ENCODE results near the gene PHKG1. TPM values are rescaled to one million over a fixed set of nuclear protein-coding genes. Genes with fewer than 3 reads are reported as not detected.
A peak's percentile ranks its signal among the peaks of the same experiment; 100 is the strongest.
"Not testable (repeated sequence)": the region's sequence is repeated elsewhere in the genome, so short reads cannot be mapped to it uniquely, and the experiment has no call there.

PHKG1 gene
- 0.22 and 2.8 TPM in 2 replicates for total RNA-seq (2014; rRNA removed; shearing (Covaris generic); ENCODE audit: low replicate concordance)

DNA sequence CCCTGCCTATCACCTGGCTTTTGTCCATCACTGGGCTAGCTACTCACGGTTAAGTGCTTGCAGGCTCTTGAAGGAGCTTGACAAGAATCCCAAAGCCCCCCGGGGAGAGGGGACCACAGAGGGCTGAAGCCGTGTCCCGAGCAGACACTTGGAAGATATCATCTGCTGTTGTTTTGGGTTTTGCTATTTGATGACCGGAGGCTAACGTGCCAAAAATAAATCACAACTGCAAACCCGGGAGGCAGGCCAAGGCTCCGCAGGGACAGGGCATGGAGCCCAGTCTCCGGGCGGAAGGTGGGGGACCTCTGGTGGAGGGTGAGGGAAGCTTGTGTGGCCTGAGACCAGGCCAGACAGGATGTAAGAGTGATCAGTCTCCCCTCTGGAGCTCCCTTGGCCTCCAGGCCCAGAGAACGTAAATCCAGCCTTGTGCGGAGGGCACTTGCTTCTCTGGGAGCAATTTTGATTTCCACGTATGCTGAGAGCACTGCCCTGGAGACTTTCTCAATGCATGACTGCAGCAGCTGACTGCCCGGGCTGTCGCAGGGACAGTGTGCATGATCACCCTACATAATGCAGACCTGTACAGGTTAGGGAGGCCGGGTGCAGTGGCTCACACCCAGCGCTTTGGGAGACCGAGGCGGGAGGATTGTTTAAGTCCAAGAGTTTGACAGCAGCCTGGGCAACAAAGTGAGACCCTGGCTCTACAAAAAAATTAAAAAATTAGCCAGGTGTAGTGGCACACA lies at the start of gene PHKG1:
TSS of gene PHKG1 (minus strand) at position 164 of the 743 bp plus-strand sequence. CDS start 4,011 bp downstream, outside the sequence.
- no peak within 1 kb of the TSS for H2AFZ ChIP-seq (ENCODE audit: low read length)
- H3K36me3 ChIP-seq (ENCODE audit: insufficient read depth, low read length): no peaks in the 10 kb centered on the region; the same call in 1 of the 2 replicates
- H3K4me2 ChIP-seq (ENCODE audit: low read depth, low read length, poor library complexity, severe bottlenecking): no peak within 1 kb of the TSS
- no peaks in the 10 kb centered on the region for H3K4me1 ChIP-seq (ENCODE audit: low read length)
- H3K9ac ChIP-seq (ENCODE audit: low read length): no peak within 1 kb of the TSS
- no peaks in the 10 kb centered on the region for H3K27me3 ChIP-seq (ENCODE audit: low read length)
- H3K4me3 ChIP-seq (ENCODE audit: low read length): no peak within 1 kb of the TSS
- DNase-seq: no peak
- no peaks in the 10 kb centered on the region for H4K20me1 ChIP-seq (ENCODE audit: insufficient read depth, low read depth, low read length)
- no peaks in the 10 kb centered on the region for H3K79me2 ChIP-seq (ENCODE audit: low read length)
- H3K9me3 ChIP-seq (ENCODE audit: low read length): no peaks in the 10 kb centered on the region
- no peak within 1 kb of the TSS for H3K27ac ChIP-seq (ENCODE audit: low read length)
- no peaks in the 10 kb centered on the region for H3K9me2 ChIP-seq (replicated peaks; ENCODE audit: insufficient read depth, low read length)

DNA sequence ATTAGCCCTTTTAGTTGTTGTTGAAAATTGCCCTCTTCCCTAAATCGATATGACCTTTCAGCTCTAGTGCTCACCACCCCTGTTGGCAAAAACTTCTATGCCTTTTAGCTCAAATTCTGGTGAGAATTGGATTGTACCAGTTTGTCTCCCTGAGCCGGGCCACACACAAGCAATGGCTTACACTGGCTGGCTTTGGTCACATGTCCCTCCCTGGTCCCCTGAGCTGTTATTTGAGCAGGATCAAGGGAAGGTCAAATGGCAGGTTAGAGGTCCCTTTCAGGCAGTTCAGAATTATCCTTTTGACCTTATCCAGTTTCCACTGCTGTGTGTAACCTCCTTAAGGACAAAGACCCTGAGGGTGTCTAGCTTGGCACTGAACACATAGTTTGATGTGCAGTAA lies 38.3 kb upstream of the PHKG1 start:
- H2AFZ ChIP-seq (ENCODE audit: low read length); H3K9me2 ChIP-seq (replicated peaks; ENCODE audit: insufficient read depth, low read length); DNase-seq; H3K4me3 ChIP-seq (ENCODE audit: low read length); H3K36me3 ChIP-seq (ENCODE audit: insufficient read depth, low read length); H3K9ac ChIP-seq (ENCODE audit: low read length); H3K4me1 ChIP-seq (ENCODE audit: low read length); H3K9me3 ChIP-seq (ENCODE audit: low read length); H3K27ac ChIP-seq (ENCODE audit: low read length); H4K20me1 ChIP-seq (ENCODE audit: insufficient read depth, low read depth, low read length); H3K27me3 ChIP-seq (ENCODE audit: low read length); H3K4me2 ChIP-seq (ENCODE audit: low read depth, low read length, poor library complexity, severe bottlenecking); H3K79me2 ChIP-seq (ENCODE audit: low read length): not testable (repeated sequence)

DNA sequence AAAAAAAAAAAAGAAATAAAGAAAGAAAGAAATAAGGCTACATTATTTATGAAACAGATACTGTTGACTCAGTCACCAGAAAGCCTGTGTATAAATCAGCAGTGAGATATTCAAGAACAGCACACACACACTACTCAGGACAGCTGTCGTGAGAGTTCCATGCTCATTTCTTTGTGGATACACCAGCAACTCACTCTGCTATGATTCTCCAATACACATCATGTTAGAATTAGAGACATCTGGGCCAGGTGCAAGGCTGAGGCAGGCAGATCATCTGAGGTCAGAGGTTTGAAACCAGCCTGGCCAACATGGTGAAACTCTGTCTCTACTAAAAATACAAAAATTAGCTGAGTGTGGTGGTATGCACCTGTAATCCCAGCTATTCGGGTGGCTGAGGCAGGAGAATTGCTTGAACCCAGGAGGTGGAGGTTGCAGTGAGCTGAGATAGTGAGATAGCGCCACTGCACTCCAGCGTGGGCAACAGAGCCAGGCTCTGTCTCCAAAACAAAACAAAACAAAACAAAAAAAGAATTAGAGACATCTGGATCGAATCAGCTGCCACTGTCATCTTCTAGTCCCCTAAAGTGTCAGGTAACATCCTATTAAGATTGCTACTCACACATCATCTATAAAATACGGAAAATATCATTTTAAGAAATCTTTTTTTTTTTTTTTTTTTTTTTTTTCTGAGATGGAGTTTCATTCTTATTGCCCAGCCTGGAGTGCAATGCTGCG lies 34.7 kb upstream of the PHKG1 start:
- H3K27me3 ChIP-seq (ENCODE audit: low read length): no peaks in the 10 kb centered on the region
- H2AFZ ChIP-seq (ENCODE audit: low read length): no peak overlapping the region
- no peaks in the 10 kb centered on the region for H3K4me1 ChIP-seq (ENCODE audit: low read length)
- H3K36me3 ChIP-seq (ENCODE audit: insufficient read depth, low read length): no peaks in the 10 kb centered on the region
- H3K4me3 ChIP-seq (ENCODE audit: low read length): no peak overlapping the region
- peak; percentile 41 for DNase-seq
- H3K79me2 ChIP-seq (ENCODE audit: low read length): no peaks in the 10 kb centered on the region
- H3K27ac ChIP-seq (ENCODE audit: low read length): no peak overlapping the region
- H4K20me1 ChIP-seq (ENCODE audit: insufficient read depth, low read depth, low read length): no peaks in the 10 kb centered on the region
- H3K9me2 ChIP-seq (replicated peaks; ENCODE audit: insufficient read depth, low read length): no peaks in the 10 kb centered on the region
- H3K9ac ChIP-seq (ENCODE audit: low read length): no peak overlapping the region
- H3K4me2 ChIP-seq (ENCODE audit: low read depth, low read length, poor library complexity, severe bottlenecking): no peak overlapping the region
- H3K9me3 ChIP-seq (ENCODE audit: low read length): no peaks in the 10 kb centered on the region

DNA sequence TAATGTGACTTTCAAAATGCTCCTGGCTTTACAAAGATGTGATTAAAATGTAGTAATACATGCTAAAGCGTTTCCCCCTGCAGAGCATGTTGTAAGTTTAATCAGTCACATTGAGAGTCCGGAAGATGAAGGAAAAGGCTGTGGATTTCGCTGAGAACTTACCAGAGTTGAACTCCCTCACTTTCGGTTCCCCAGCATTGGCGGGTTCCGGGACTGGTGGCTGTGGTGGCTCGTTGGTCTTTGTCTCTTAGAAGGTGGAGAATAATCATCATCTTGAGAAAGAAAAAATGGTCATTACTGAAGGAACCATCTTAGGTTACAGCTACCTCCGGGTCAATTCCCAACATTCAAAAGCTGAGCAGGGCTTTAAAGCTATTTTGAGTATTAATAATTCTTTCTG lies 33.1 kb upstream of the PHKG1 start:
- Histone ChIP-seq H3K4me2 (ENCODE audit: low read depth, low read length, poor library complexity, severe bottlenecking) (no peak overlapping the region), H2AFZ (ENCODE audit: low read length) (no peak overlapping the region)

DNA sequence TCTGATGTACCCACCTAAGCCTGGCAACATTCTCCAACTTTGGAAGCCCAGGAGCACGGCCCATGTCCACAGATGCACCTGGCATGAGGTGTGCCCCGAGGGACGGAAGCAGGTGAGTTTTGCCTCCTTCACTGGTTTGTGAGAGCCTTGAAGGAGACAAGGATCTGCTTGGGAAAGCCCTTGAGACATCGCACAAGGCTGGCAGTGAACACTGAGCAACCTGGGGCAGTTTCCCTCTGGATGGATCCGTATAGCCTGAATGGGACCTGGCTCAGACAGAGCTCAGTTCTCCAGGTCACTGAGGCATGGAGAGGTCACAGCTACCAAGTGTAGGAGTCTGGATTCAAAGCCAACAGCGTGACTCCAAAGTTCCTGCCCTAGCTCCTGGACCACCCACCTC lies 32.2 kb upstream of the PHKG1 start:
- Histone ChIP-seq H3K36me3 (ENCODE audit: insufficient read depth, low read length) (no peaks in the 10 kb centered on the region), H3K9me2 (replicated peaks; ENCODE audit: insufficient read depth, low read length) (no peaks in the 10 kb centered on the region), H3K9ac (ENCODE audit: low read length) (no peak overlapping the region), H3K4me1 (ENCODE audit: low read length) (no peaks in the 10 kb centered on the region), H4K20me1 (ENCODE audit: insufficient read depth, low read depth, low read length) (no peaks in the 10 kb centered on the region), H3K4me3 (ENCODE audit: low read length) (no peak overlapping the region), H2AFZ (ENCODE audit: low read length) (no peak overlapping the region), H3K4me2 (ENCODE audit: low read depth, low read length, poor library complexity, severe bottlenecking) (no peak overlapping the region), H3K9me3 (ENCODE audit: low read length) (no peaks in the 10 kb centered on the region), H3K27me3 (ENCODE audit: low read length) (no peaks in the 10 kb centered on the region), H3K79me2 (ENCODE audit: low read length) (no peaks in the 10 kb centered on the region), H3K27ac (ENCODE audit: low read length) (no peak overlapping the region)
- no peak for DNase-seq

More for the DNA sequence above, 33.1 kb upstream of the PHKG1 start:
- Histone ChIP-seq H3K4me1 (ENCODE audit: low read length) (no peaks in the 10 kb centered on the region), H3K9me3 (ENCODE audit: low read length) (no peaks in the 10 kb centered on the region), H3K79me2 (ENCODE audit: low read length) (no peaks in the 10 kb centered on the region), H3K27me3 (ENCODE audit: low read length) (no peaks in the 10 kb centered on the region), H3K27ac (ENCODE audit: low read length) (no peak overlapping the region), H3K9ac (ENCODE audit: low read length) (no peak overlapping the region), H3K4me3 (ENCODE audit: low read length) (no peak overlapping the region), H3K36me3 (ENCODE audit: insufficient read depth, low read length) (no peaks in the 10 kb centered on the region), H3K9me2 (replicated peaks; ENCODE audit: insufficient read depth, low read length) (no peaks in the 10 kb centered on the region), H4K20me1 (ENCODE audit: insufficient read depth, low read depth, low read length) (no peaks in the 10 kb centered on the region)
- DNase-seq: no peak

DNA sequence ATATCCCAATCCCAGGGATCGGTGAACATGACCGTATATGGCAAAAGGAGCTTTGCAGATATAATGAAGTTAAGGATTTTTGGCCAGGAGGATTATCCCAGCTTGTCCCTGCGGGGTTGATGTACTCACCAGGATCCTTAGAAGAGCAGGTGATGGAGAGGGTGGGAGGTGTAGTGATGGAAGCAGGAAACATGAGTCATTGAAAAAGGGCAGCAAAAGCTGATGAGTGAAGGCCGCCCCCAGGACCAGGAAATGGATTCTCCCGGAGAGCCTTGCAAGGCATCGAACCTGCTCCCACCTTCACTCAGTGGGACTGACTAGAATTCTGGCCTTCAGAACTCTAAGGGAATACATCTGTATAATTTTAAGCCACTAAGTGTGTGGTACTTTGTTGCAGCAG lies 28.7 kb upstream of the PHKG1 start:
- Histone ChIP-seq H3K4me3 (ENCODE audit: low read length) (no peak overlapping the region), H3K36me3 (ENCODE audit: insufficient read depth, low read length) (no peaks in the 10 kb centered on the region), H4K20me1 (ENCODE audit: insufficient read depth, low read depth, low read length) (no peaks in the 10 kb centered on the region), H3K27me3 (ENCODE audit: low read length) (no peaks in the 10 kb centered on the region), H3K4me1 (ENCODE audit: low read length) (no peaks in the 10 kb centered on the region), H3K9me2 (replicated peaks; ENCODE audit: insufficient read depth, low read length) (no peaks in the 10 kb centered on the region), H3K9ac (ENCODE audit: low read length) (no peak overlapping the region), H3K27ac (ENCODE audit: low read length) (no peak overlapping the region), H3K4me2 (ENCODE audit: low read depth, low read length, poor library complexity, severe bottlenecking) (no peak overlapping the region), H2AFZ (ENCODE audit: low read length) (no peak overlapping the region), H3K79me2 (ENCODE audit: low read length) (no peaks in the 10 kb centered on the region), H3K9me3 (ENCODE audit: low read length) (no peaks in the 10 kb centered on the region)
- DNase-seq: no peak

DNA sequence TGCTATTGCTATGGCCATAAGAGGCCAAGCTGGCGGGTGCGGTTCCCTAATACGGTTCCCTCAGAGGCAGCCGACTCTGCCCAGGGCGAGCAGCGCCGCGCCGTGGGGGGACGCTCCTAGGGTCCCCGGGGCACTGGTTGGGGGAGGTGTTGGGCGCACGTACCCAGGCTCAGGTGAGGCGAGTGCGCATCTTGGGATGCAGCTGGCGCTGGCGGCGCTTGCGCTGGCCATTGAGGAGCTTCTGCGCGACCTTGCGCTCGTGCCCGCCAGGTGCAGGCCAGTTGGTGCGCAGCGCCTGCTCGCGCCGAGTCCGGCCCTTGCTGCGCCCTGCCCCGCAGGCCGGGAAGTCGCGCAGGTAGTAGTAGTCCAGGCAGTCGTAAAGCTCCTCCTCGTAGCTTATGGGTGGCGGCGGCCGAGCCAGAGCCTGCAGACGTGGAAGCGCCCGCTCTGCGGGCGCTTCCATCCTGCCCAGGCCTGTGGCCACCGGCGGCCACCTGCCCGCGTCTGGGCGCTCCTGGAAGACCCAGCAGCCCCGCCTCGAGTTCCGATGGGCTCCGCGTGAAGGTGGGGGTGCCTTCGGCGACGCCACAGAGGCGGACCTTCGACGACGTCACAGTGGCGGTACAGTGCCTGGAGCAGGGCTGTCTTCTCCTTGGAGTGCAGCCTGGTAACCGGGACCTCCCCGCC lies 23.2 kb upstream of the PHKG1 start, which contains the start of gene NUPR2:
TSS of gene NUPR2 (minus strand) at position 566 of the 687 bp plus-strand sequence. CDS start at position 463, 103 bp downstream.
- no peaks in the 10 kb centered on the region for H3K36me3 ChIP-seq (ENCODE audit: insufficient read depth, low read length)
- no peaks in the 10 kb centered on the region for H3K4me1 ChIP-seq (ENCODE audit: low read length)
- H3K27ac ChIP-seq (ENCODE audit: low read length): no peak within 1 kb of the TSS
- H3K27me3 ChIP-seq (ENCODE audit: low read length): no peaks in the 10 kb centered on the region
- no peak for DNase-seq
- H2AFZ ChIP-seq (ENCODE audit: low read length): no peak within 1 kb of the TSS
- no peak within 1 kb of the TSS for H3K9ac ChIP-seq (ENCODE audit: low read length)
- no peaks in the 10 kb centered on the region for H4K20me1 ChIP-seq (ENCODE audit: insufficient read depth, low read depth, low read length)
- H3K4me3 ChIP-seq (ENCODE audit: low read length): no peak within 1 kb of the TSS
- H3K4me2 ChIP-seq (ENCODE audit: low read depth, low read length, poor library complexity, severe bottlenecking): no peak within 1 kb of the TSS
- H3K9me3 ChIP-seq (ENCODE audit: low read length): no peaks in the 10 kb centered on the region
- H3K9me2 ChIP-seq (replicated peaks; ENCODE audit: insufficient read depth, low read length): no peaks in the 10 kb centered on the region
- H3K79me2 ChIP-seq (ENCODE audit: low read length): no peaks in the 10 kb centered on the region

DNA sequence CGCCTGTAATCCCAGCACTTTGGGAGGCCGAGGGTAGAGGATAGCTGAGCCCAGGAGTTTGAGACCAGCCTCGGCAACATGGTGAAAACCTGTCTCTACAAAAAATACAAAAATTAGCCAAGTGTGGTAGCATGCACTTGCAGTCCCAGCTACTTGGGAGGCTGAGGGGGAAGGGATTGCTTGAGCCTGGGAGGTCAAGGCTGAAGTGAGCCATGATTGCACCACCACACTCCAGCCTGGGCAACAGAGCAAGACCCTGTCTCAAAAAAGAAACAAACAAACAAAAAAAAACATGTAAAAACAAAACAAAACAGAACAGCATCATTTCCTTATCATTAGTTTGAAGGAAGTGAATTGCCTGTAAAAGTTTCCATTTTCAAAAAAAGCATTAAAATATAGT lies 19.5 kb upstream of the PHKG1 start:
- H3K27ac ChIP-seq (ENCODE audit: low read length); DNase-seq; H3K79me2 ChIP-seq (ENCODE audit: low read length); H3K9ac ChIP-seq (ENCODE audit: low read length); H3K4me3 ChIP-seq (ENCODE audit: low read length); H3K4me1 ChIP-seq (ENCODE audit: low read length); H2AFZ ChIP-seq (ENCODE audit: low read length); H3K9me3 ChIP-seq (ENCODE audit: low read length); H3K36me3 ChIP-seq (ENCODE audit: insufficient read depth, low read length); H3K27me3 ChIP-seq (ENCODE audit: low read length); H4K20me1 ChIP-seq (ENCODE audit: insufficient read depth, low read depth, low read length); H3K9me2 ChIP-seq (replicated peaks; ENCODE audit: insufficient read depth, low read length); H3K4me2 ChIP-seq (ENCODE audit: low read depth, low read length, poor library complexity, severe bottlenecking): not testable (repeated sequence)

Data from Karpas-422 (cell line).